HS-5 (cell line): Measurements from ENCODE around the gene TREX2.

Source experiments
- DNase-seq: peaks from one replicate; pipeline ENCODE4 v3.0.0-alpha.2; 2012; ENCODE audit warnings: low read depth

TREX2 gene

GRCh38 chrX:153475751-153476281, 30.0 kb upstream of the TREX2 start:
- DNase-seq, result no peak

DNA sequence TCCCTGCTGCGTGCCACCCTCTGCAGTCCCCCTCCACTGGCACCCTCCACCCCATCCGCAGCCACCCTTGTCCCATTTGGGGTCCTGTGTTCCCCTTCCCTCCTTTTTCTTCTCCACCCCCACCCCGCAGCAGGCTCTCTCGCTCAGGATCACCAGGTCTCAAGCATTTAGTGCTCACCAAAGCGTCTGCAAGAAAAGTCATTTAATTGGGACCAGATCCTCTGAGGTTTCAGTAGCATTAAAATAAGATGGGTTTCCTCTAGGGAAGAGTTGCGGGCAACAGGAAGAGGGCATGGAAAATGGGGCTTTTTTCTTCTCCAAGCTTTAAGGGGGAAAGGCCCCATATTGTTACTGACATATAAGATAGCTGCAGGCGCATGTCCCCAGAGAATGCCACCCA, 29.4 kb upstream of the TREX2 start:
- no peak for DNase-seq

GRCh38 chrX:153474718-153475117, 28.9 kb upstream of the TREX2 start:
- no peak for DNase-seq

DNA sequence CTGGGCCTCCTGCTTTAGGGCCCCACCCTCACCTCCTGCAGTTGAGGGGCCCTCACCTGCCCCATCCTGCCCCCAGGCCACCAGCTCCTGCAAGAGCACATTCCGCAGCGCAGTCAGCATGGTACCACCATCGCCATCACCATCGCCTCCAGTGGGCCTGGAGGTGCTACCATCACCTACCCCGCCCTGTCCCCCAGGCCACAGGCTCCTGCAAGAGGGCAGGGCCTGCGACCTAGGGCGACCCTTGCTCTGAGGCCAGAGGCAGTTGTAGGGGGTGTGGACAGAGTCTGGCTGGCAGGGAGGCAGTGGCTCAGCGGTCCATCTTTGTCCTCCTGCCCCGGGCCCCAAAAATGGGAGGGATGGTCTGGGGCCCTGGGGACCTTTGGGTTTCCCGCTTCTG, 28.4 kb upstream of the TREX2 start:
- DNase-seq, result no peak

DNA sequence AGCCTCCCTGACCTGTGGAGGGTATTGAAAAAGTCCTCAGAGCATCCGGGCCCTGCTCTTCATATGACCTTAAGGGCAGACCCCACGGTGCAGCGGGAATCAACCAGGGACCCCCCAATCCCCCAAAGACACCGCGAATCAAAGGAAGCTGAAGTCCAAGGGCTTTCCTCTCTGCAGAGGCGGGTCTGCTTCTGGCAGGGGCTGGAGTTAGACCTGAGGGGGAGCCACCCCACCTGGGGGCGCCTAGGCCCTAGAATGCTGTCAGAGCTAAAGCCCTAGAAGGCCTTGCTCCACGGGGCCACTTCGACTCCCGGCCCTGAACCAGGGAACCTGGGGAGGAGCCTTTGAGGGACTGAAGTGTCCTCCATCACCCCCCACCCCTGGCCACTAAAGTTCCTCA, 27.3 kb upstream of the TREX2 start:
- no peak for DNase-seq

- DNase-seq, result no peak
Measured at GRCh38 chrX:153471663-153472280, 25.9 kb upstream of the TREX2 start.

DNA sequence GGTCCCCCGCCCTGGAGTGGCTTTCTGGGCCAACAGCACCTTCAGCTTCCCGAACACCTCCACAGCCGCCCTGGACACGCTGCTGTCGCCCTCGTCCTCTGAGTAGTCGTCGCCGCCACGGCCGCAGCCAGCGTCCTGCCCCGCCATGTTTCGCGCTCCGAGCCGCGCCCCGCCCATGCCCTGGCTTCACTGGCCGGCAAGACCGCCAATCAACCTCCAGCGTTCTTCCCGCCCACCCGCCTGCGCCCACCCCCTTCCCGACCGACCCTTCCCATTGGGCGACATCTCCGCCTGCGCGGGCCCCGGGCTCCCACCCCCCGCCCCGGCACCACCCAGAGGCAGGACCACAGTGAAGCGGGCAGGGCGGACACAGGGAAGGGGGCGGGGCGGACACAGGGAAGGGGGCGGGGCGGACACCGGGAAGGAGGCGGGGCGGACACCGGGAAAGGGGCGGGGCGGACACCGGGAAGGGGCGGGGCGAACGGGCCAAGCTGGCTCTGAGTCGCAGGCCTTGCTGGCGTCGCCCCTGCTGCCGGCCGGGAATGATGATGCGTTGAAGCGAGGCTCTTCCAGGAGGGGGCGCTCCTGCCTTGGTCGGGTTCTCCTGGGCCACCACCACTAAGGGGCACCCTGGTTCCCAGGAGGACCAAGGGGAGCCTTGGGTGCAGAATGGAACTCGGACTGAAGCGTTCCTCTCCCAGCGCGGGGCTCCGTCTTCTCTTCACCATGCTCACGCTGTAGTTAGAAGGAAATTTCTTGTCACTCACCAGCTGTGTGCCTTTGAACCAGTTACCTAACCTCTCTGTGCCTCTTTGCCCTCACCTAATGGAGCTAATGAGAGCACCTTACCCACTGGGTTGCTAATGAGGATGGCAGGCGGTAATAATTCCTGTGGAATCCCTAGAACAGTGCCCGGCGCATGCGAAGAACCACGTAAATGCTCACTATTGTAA, 24.8 kb upstream of the TREX2 start, which contains the start of gene HAUS7:
Gene HAUS7, minus strand, starts transcription at position 166 of the 953 bp plus-strand sequence. Its CDS starts 19 bp downstream, at position 147.
- no peak for DNase-seq

GRCh38 chrX:153469811-153470410, 24.1 kb upstream of the TREX2 start:
- DNase-seq, result no peak

- no peak for DNase-seq
Measured at GRCh38 chrX:153468008-153468580, 22.2 kb upstream of the TREX2 start.

- DNase-seq, result no peak
Measured at GRCh38 chrX:153465691-153466380, 20.0 kb upstream of the TREX2 start.

GRCh38 chrX:153464116-153464515, 18.3 kb upstream of the TREX2 start:
- no peak for DNase-seq

DNA sequence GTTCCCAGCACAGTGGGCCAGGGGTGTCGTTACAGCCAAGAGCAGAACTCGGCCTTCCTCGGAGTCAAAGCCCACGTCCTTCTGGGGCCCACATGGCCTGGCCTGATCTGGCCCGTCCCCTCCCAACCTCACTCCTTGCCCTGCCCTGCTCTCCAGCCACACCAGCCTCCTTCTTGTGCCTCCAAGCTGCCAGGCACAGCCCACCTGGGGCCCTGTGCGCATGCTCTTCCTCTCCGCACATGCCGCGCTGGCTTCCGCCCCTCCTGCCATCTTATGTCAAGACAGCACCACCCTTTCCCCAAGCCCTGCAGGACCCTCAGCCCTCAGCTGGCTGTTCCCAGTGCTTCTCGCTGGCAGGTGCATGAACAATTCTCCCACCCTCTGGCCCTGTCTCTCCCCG, 17.7 kb upstream of the TREX2 start:
- no peak for DNase-seq

- no peak for DNase-seq
Measured at GRCh38 chrX:153463031-153463430, 17.2 kb upstream of the TREX2 start.

GRCh38 chrX:153462291-153462690, 16.4 kb upstream of the TREX2 start:
- DNase-seq, result no peak

DNA sequence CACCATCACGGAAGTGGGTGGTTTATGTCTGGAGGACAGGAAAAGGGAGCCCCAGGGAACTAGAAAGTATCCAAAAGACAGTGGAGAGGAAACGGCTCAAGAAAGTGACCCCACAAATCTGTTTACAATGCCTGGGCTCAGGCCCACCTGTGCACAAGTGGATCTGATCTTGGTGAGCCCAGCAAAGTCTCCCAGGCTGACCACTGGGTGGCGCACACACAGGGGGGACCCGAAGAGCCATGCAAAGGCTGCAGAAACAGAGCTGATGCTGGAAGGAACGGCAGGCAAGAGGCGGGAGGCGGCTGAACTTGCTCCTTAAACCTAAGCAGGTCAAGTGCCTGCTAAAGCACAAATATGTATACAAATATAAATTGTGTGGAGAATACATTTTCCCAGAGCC, 15.0 kb upstream of the TREX2 start:
- DNase-seq, result no peak

DNA sequence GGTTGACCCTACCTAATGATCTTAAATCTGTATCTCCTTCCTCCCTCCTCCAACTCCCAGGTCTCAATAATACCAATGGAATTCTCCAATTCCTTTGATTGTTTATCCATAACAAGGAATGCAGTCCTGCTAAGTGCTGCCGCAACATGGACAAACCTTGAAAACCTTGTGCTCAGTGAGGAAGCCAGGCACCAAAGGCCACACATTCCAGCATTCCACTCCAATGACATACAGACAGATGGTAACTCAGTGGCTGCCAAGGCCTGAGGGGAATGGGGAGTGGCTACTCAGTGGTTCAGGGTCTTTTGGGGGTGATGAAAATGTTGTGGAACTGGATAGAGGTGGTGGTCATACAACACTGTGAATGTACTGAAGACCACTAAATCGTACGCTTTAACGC, 14.1 kb upstream of the TREX2 start:
- peak; percentile 44 for DNase-seq

- no peak for DNase-seq
Measured at GRCh38 chrX:153458476-153458875, 12.6 kb upstream of the TREX2 start.

GRCh38 chrX:153457827-153458466, 12.1 kb upstream of the TREX2 start:
- no peak for DNase-seq

- no peak for DNase-seq
Measured at GRCh38 chrX:153457136-153457825, 11.4 kb upstream of the TREX2 start.

DNA sequence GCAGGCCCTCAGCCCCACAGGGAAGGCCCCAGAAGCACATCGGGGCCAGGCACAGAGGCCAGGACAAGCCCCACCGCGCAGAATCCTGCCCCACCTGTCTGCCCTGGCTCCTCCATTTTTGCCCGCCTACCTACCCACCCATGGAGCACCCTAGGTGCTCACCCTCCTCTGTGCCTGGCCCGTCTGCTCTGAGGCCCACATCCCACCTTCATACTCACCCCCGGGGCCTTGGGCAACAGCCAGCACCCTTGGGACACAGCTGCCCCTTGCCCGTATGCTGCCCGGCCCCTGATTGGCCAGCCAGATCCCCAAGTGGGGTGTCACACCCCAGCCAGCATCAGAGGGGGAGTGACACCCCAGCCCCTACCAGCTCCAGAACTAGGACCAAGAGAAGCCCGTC, 10.8 kb upstream of the TREX2 start:
- DNase-seq, result no peak

DNA sequence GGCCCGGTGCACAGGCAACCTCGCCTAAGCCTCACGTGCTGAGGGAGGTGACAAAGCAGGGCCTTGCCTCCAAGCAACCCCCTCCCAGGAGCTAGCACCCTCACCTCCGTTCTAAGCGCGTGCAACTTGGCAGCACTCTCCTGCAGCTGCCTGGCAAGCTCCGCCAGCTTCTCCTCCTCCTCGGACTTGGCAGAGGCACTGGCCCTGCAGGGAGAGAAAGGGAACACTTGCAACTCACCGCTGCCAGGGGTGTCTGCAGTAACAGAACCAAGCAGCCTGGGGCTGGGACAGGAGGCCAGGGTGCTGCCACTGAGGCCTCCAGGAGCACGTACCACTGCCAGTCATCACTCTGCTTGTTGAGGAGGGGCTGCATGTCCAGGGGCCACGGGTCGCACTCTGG, 10.3 kb upstream of the TREX2 start:
- no peak for DNase-seq
